A549 (cell line): ENCODE results near the gene ARPC1A.
"Not testable (repeated sequence)": the region's sequence is repeated elsewhere in the genome, so short reads cannot be mapped to it uniquely, and the experiment has no call there.

Source experiments
- CBX2 ChIP-seq: fragments of 200-600 bp; sonication (generic); IDR thresholded peaks from 2 replicates; pipeline ENCODE4 v1.6.1; 2016; ENCODE audit warnings: low read depth, mild to moderate bottlenecking, borderline replicate concordance
- CTCF ChIP-seq: fragments of >200 bp; sonication (Bioruptor Twin); formaldehyde crosslinking; IDR thresholded peaks from 3 replicates; pipeline ENCODE4 v1.5.1; 2016
- ESRRA ChIP-seq: fragments of 150-350 bp; IDR thresholded peaks from 2 replicates; pipeline ENCODE4 v1.6.1; 2014; ENCODE audit warnings: mild to moderate bottlenecking, low read length, borderline replicate concordance
- HDAC2 ChIP-seq: fragments of 200-600 bp; sonication (generic); IDR thresholded peaks from 2 replicates; pipeline ENCODE4 v1.6.1; 2016
- PHF8 ChIP-seq: fragments of 200-600 bp; sonication (generic); IDR thresholded peaks from 2 replicates; pipeline ENCODE4 v1.6.1; 2016; ENCODE audit warnings: low read depth, mild to moderate bottlenecking, antibody characterized with exemption, moderate library complexity, borderline replicate concordance
- POLR2A ChIP-seq: IDR thresholded peaks from 2 replicates; pipeline ENCODE4 v1.6.1; 2012; ENCODE audit warnings: mild to moderate bottlenecking, low read length
- RFX5 ChIP-seq: fragments of 450-650 bp; IDR thresholded peaks from 2 replicates; pipeline ENCODE4 v1.7.1; 2014; ENCODE audit warnings: antibody characterized with exemption, mild to moderate bottlenecking, moderate library complexity
- SREBF2 ChIP-seq: fragments of 450-650 bp; IDR thresholded peaks from 2 replicates; pipeline ENCODE4 v1.6.1; 2014; ENCODE audit warnings: mild to moderate bottlenecking, moderate library complexity

- TF ChIP-seq CBX2, RFX5, SREBF2, POLR2A, CTCF, PHF8, HDAC2, ESRRA: not testable (repeated sequence)
Observed at GRCh38 chr7:99290148-99290547, 35.5 kb upstream of the ARPC1A start.
